ENCODE data around the gene TREX2. TPM values are rescaled to one million over a fixed set of nuclear protein-coding genes. Genes with fewer than 3 reads are reported as not detected.

TREX2 gene
- total RNA-seq, 2 donors from 2014 or later, result 2.5 TPM

DNA sequence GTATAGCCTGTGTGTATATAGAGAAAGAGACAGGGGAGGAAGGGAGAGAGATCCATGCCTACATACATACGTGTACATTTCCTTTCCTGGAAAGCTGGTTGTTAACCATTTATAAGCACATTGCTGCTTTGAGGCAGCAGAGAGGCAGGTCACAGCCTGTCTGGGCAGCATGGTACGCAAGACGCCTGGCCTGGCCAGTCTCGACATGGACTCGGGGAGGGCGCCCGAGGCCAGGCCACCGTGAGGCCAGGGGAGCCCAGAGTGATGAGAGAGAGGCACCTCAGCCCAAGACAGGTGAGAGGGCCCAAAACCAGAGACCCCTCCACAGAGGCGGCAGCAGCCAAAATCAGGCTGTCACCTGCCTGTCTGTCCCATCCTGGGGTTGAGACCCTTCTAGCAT lies 3.9 kb downstream of the TREX2 start:
- Mint-ChIP-seq H3K27me3 (peaks cover 3% of the 10 kb centered on the region), H3K36me3 (ENCODE audit: low read depth) (no peaks in the 10 kb centered on the region), H3K27ac (no peak overlapping the region), H3K4me1 (no peaks in the 10 kb centered on the region), H3K9me3 (no peaks in the 10 kb centered on the region), H3K4me3 (no peak overlapping the region)
- ATAC-seq (replicated peaks), result no peak

- H3K27me3 Mint-ChIP-seq, result peaks cover 3% of the 10 kb centered on the region
- H3K4me3 Mint-ChIP-seq, result no peak overlapping the region
- H3K4me1 Mint-ChIP-seq, result no peaks in the 10 kb centered on the region
- H3K9me3 Mint-ChIP-seq, result no peaks in the 10 kb centered on the region
- H3K27ac Mint-ChIP-seq, result no peak overlapping the region
- ATAC-seq (replicated peaks), result no peak
- H3K36me3 Mint-ChIP-seq (ENCODE audit: low read depth), result no peaks in the 10 kb centered on the region
Observed at GRCh38 chrX:153441296-153441695, 4.6 kb downstream of the TREX2 start.

- Mint-ChIP-seq H3K4me3 (no peak overlapping the region), H3K27me3 (peaks cover 3% of the 10 kb centered on the region), H3K27ac (no peak overlapping the region)
Observed at GRCh38 chrX:153440556-153441135, 5.2 kb downstream of the TREX2 start.

DNA sequence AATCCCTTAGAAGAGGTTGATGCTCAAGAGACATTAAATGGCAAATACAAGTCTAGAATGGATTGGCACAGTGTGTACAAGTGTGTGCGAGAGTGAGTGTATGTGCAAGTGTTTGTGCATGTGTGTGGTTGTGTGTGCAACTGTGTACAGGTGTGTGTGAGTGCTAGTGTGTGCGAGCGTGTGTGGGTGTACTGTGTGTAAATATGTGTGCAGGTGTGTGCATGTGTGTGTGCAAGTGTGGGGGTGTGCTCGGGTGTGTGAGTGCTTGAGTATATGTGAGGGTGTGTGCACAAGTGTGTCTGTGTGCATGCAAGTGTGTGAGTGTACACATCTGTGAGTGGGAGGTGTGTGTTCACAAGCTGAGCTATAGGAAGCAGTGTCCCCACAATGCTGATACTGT lies 5.9 kb downstream of the TREX2 start:
- no peak for ATAC-seq (replicated peaks)
- Mint-ChIP-seq H3K27me3 (peaks cover 3% of the 10 kb centered on the region), H3K36me3 (ENCODE audit: low read depth) (no peaks in the 10 kb centered on the region), H3K9me3 (no peaks in the 10 kb centered on the region), H3K4me3 (no peak overlapping the region), H3K27ac (no peak overlapping the region), H3K4me1 (no peaks in the 10 kb centered on the region)

More at GRCh38 chrX:153440556-153441135, 5.2 kb downstream of the TREX2 start:
- ATAC-seq (replicated peaks), result no peak
- Mint-ChIP-seq H3K36me3 (ENCODE audit: low read depth) (no peaks in the 10 kb centered on the region), H3K9me3 (no peaks in the 10 kb centered on the region), H3K4me1 (no peaks in the 10 kb centered on the region)

GRCh38 chrX:153438532-153438931 lies 7.3 kb downstream of the TREX2 start:
- no peaks in the 10 kb centered on the region for H3K9me3 Mint-ChIP-seq
- H3K27ac Mint-ChIP-seq, result no peak overlapping the region
- peaks cover 3% of the 10 kb centered on the region for H3K27me3 Mint-ChIP-seq
- no peaks in the 10 kb centered on the region for H3K4me1 Mint-ChIP-seq
- no peak overlapping the region for H3K4me3 Mint-ChIP-seq
- no peak for ATAC-seq (replicated peaks)
- H3K36me3 Mint-ChIP-seq (ENCODE audit: low read depth), result no peaks in the 10 kb centered on the region

GRCh38 chrX:153435845-153436244 lies 10.0 kb downstream of the TREX2 start:
- Mint-ChIP-seq H3K4me1 (no peaks in the 10 kb centered on the region), H3K27ac (no peak overlapping the region), H3K36me3 (ENCODE audit: low read depth) (no peaks in the 10 kb centered on the region), H3K9me3 (no peaks in the 10 kb centered on the region), H3K4me3 (no peak overlapping the region), H3K27me3 (peaks cover 3% of the 10 kb centered on the region)
- no peak for ATAC-seq (replicated peaks)

DNA sequence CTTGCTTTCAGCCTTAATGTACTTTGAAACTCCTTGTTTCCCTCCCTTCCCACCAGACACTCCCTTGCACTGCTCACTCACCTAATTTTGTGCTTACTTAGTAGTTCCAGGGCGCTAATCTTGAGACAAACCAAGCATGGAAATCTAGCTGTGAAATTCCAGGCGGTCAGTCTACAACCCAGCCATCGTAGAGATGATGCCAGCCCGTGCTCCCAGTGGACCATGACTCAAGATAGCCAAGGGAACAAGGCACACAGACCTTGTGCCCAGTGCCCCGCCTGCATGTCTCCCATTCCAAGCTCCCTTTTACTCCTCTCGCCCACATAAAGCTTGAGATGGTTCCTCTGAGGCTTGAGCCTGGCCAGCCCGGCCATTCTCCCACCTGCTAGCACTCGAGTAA lies 11.1 kb downstream of the TREX2 start:
- ATAC-seq (replicated peaks), result no peak
- Mint-ChIP-seq H3K4me1 (no peaks in the 10 kb centered on the region), H3K27me3 (peaks cover 1% of the 10 kb centered on the region), H3K4me3 (no peak overlapping the region), H3K27ac (no peak overlapping the region), H3K36me3 (ENCODE audit: low read depth) (no peaks in the 10 kb centered on the region), H3K9me3 (no peaks in the 10 kb centered on the region)

DNA sequence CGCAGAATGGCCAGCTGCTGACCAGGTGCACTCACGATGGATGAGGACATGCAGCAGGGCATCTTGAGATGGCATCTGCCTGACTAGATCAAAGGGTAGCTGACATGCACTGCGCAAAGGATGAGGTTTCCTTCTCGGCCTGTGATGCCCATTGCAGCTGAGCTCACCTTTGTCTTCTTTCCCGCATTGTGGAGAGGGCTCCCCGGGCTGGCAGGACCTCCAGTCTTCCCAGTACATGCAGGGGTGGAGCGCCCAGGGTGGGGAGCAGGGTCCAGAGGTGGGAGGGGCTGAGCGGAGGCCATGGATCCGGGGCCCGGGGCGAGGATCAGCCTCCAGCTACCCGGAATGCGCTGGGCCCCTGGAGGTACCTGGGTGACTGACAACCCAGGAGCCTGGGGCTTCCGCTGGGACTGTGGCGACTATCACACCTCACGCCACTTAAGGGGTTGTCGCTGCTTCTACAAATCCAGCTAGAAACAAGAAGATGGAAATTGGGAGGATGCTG lies 12.0 kb downstream of the TREX2 start:
- Mint-ChIP-seq H3K27ac (no peak overlapping the region), H3K4me3 (no peak overlapping the region), H3K4me1 (no peaks in the 10 kb centered on the region), H3K27me3 (no peaks in the 10 kb centered on the region), H3K9me3 (no peaks in the 10 kb centered on the region), H3K36me3 (ENCODE audit: low read depth) (no peaks in the 10 kb centered on the region)
- no peak for ATAC-seq (replicated peaks)

DNA sequence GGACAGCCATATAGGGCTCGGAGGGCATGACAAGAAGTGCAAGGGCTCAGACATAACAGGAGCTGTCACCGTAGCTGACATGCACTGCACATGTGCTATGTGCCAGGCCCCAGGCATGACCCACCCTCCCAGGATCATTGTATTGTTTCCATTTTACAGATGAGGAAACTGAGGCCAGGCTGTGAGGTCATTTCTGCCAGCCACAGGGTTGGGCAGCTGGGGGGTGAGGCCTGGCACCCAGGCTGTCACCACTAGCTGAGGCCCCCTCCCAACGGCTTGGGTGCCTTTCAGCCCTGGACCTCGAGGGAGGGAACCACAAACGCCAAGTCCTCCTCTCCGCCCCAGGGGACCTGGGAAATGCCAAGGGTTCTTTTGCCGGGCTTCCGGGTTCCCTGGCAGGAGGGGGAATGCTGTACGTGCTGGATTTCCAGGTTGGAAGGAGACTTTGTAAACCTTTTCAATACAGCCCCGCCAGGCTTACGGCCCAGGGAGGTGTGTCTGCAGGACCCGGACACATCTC lies 12.6 kb downstream of the TREX2 start:
- H3K36me3 Mint-ChIP-seq (ENCODE audit: low read depth), result no peaks in the 10 kb centered on the region
- H3K4me1 Mint-ChIP-seq, result no peaks in the 10 kb centered on the region
- no peaks in the 10 kb centered on the region for H3K27me3 Mint-ChIP-seq
- H3K9me3 Mint-ChIP-seq, result no peaks in the 10 kb centered on the region
- no peak for ATAC-seq (replicated peaks)
- no peak overlapping the region for H3K27ac Mint-ChIP-seq
- H3K4me3 Mint-ChIP-seq, result no peak overlapping the region

- ATAC-seq (replicated peaks), result no peak
- Mint-ChIP-seq H3K9me3 (no peaks in the 10 kb centered on the region), H3K27me3 (no peaks in the 10 kb centered on the region)
Observed at GRCh38 chrX:153430796-153431195, 15.1 kb downstream of the TREX2 start.

DNA sequence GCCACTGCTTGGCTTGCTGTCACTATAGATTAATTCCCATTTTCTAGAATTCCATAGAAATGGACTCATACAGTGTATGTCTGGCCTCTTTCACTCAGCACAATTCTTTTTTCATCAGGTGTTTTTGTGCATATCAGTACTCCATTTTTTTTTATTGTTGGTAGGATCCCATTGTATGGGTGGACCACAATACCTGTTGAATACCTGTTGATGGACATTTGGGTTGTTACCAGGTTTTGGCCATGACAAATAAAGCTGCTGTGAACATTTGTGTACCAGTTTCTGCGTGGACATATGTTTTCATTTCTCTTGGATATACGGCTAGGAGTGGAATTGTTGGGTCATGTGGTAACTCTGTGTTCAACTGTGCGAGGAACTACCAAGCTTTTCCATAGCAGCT lies 19.7 kb downstream of the TREX2 start:
- H3K27ac Mint-ChIP-seq, result no peak overlapping the region
- H3K9me3 Mint-ChIP-seq, result no peaks in the 10 kb centered on the region
- no peak for ATAC-seq (replicated peaks)
- no peak overlapping the region for H3K4me3 Mint-ChIP-seq
- H3K4me1 Mint-ChIP-seq, result no peaks in the 10 kb centered on the region
- H3K27me3 Mint-ChIP-seq, result no peaks in the 10 kb centered on the region
- H3K36me3 Mint-ChIP-seq (ENCODE audit: low read depth), result no peaks in the 10 kb centered on the region

More at GRCh38 chrX:153430796-153431195, 15.1 kb downstream of the TREX2 start:
- Mint-ChIP-seq H3K4me3 (no peak overlapping the region), H3K27ac (no peak overlapping the region), H3K36me3 (ENCODE audit: low read depth) (no peaks in the 10 kb centered on the region), H3K4me1 (no peaks in the 10 kb centered on the region)

DNA sequence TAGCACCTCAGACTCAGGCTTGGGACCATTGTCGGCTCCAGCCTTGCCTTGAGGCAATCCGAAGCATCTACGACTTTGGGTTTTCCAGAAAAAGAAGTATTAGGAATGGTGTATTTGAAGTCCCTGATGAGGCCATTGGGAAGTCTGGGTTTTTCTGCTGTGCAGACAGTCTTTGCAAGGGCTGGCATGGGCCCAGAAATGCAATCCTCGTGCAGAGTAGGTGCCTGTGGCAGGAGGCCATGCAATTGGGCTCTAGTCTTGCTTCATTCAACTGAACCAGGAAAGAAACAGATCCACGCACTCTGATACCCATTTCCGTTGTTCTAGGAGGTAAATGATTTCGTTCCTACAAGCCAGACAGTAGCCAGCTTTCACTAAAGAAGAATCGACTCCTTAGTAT lies 22.2 kb downstream of the TREX2 start:
- H3K27ac Mint-ChIP-seq, result no peak overlapping the region

GRCh38 chrX:153421856-153422255 lies 24.0 kb downstream of the TREX2 start:
- Mint-ChIP-seq H3K27ac (no peak overlapping the region), H3K27me3 (no peaks in the 10 kb centered on the region), H3K36me3 (ENCODE audit: low read depth) (no peaks in the 10 kb centered on the region), H3K9me3 (no peaks in the 10 kb centered on the region), H3K4me3 (no peak overlapping the region), H3K4me1 (no peaks in the 10 kb centered on the region)
- ATAC-seq (replicated peaks), result no peak

More for the DNA sequence above, 22.2 kb downstream of the TREX2 start:
- Mint-ChIP-seq H3K4me1 (no peaks in the 10 kb centered on the region), H3K9me3 (no peaks in the 10 kb centered on the region), H3K4me3 (no peak overlapping the region), H3K36me3 (ENCODE audit: low read depth) (no peaks in the 10 kb centered on the region), H3K27me3 (no peaks in the 10 kb centered on the region)
- ATAC-seq (replicated peaks), result no peak

- Mint-ChIP-seq H3K27me3 (no peaks in the 10 kb centered on the region), H3K4me3 (no peak overlapping the region), H3K27ac (no peak overlapping the region), H3K4me1 (no peaks in the 10 kb centered on the region), H3K36me3 (ENCODE audit: low read depth) (no peaks in the 10 kb centered on the region), H3K9me3 (no peaks in the 10 kb centered on the region)
- no peak for ATAC-seq (replicated peaks)
Observed at GRCh38 chrX:153420851-153421599, 24.8 kb downstream of the TREX2 start.

DNA sequence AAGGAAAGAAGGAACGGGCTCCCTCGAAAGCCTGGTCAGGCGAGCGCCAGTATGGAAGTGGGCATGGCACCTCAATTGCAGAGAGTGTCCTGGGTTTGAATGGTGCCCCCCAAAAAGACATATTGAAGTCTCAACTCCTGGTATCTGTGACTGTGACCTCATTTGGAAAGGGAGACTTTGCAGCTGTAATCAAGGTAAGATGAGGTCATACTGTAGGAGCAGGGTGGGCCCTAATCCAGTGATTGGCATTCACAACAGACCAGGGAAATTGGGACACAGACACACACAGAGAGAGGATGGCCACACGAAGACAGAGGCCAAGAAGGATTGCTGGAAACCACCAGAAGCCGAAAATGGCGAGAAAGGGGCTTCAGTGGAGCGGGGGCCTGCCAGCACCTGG lies 28.2 kb downstream of the TREX2 start:
- H3K27me3 Mint-ChIP-seq, result no peaks in the 10 kb centered on the region
- H3K36me3 Mint-ChIP-seq (ENCODE audit: low read depth), result no peaks in the 10 kb centered on the region
- ATAC-seq (replicated peaks), result no peak
- H3K27ac Mint-ChIP-seq, result no peak overlapping the region
- no peak overlapping the region for H3K4me3 Mint-ChIP-seq
- H3K4me1 Mint-ChIP-seq, result no peaks in the 10 kb centered on the region
- H3K9me3 Mint-ChIP-seq, result no peaks in the 10 kb centered on the region
